HG03060 (cell line): ENCODE measurements around the gene IQUB.
A peak's percentile ranks its signal among the peaks of the same experiment; 100 is the strongest.
"Not testable (repeated sequence)": the region's sequence is repeated elsewhere in the genome, so short reads cannot be mapped to it uniquely, and the experiment has no call there.

Experiments used
- ATAC-seq: cut with Tn5 transposase; IDR thresholded peaks from one replicate; pipeline ENCODE4 v1.9.1; 2021; ENCODE audit warnings: low read depth, moderate number of reproducible peaks; ENCODE audit not compliant: unreplicated experiment

Gene IQUB

DNA sequence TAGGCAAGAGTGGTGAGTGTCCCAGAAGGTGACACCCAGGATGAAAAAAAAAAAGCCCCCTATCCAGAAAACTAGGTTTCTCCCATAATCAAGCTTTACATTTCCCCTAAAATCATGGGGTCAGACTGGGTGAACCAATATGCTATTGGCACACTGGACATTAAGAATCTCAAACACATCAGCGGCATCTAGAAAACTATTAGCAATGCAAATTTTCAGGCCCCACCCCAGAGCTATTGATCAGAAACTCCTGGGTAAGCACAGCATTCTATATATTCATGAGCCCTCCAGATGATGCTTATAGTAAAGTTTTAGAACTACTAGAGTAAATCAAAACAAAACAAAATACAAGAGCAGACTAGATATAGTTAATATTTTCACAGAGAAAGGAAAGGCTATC is 36.4 kb downstream of the IQUB start:
- no peak for ATAC-seq

DNA sequence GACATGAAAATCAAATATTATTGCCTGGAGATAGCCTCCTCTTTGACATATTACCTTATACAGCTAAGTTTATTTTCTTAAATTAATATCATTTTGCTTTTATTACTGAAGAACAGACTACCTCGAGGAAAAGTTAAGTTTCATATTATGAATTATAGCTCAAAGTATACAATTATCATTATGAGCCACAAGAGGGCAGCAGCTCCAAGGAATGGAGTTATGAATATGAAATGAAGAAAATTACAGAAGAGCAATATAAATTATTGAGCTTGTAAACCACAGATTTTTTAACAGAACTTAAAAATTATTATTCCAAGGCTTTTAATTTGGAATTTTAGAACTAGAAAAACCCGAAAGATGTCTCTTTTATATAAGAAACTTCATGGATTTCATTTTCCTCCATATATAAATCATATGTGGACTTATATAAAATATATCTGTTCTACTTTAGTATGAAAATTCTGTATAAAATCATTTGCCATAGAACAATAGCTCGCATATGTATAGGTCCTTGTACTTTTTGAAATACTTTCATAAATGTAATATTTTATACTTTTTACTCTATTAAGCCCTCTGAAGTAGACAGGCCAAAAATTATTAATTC is 40.1 kb downstream of the IQUB start:
- peak; percentile 42 for ATAC-seq

DNA sequence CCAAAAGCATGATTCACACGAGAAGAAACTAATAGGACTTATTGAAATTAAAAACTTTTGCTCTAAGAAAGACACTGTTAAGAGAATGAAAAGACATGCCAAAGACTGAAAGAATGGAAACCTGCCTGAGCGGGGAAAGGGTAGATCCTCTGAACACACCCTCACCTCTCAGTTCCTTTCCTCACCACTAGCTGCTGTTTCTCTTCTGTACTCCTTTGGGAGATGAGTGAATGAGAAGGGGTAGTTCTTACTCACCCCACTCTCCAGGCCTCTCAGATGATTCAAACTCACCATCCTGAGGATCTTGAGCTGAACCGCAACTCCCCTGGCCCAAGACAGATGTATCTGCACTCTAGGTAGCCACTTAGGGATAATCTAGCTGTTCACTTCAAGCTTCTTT is 41.9 kb downstream of the IQUB start:
- peak; percentile 81 for ATAC-seq

DNA sequence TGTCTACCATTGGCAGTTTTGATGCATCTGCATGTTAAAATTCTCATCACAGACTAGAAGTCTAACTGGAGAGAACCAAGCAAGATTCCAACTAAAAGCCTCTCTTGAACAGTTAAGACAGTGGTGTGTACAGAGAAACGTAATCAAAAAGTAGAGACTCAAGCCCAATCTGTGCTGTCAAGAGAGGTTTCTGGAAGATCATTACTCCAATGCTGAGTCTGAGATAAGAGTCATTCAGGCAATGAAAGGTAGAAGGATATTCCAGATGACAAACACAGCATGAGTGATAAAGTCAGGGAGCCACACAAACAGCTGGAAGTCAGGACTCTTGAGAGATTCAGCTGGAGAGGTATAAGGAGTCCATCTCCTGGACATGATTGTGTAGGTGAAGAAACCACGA is 48.7 kb downstream of the IQUB start:
- no peak for ATAC-seq

DNA sequence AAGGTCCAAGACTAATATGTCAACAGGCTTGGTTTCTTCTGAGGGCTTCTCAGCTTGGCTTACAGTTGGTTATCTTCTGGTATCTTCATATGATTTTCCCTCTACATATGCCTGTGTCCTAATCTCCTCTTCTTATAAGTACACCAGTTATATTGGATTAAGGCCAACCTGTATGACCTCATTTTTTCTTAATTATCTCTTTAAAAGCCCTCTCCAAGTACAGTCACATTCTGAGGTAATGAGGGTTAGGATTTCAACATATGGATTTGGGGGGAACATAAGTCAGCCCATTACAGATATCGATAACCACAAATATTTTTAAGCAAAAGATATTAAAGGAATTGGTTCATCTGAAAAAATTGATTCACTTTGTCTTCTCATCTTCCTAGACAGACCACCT is 49.2 kb downstream of the IQUB start:
- no peak for ATAC-seq

DNA sequence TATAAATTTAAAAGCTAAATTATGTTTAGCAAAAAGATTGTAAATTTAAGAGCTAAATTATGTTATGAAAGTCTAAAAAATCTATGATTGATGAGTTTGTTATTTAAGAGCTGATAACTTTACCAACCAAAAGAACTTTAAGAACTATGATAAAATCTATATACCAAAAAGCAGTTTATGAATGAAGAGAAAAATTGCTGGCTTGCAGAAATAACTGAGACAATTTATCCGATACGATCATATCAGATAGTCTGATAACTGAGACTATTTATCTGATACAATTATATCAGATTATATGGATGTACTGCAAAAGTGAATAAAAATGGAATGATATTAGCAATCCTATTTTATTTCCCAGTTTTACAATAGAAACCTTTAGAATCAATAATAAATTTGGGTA is 50.2 kb downstream of the IQUB start:
- ATAC-seq = no peak

DNA sequence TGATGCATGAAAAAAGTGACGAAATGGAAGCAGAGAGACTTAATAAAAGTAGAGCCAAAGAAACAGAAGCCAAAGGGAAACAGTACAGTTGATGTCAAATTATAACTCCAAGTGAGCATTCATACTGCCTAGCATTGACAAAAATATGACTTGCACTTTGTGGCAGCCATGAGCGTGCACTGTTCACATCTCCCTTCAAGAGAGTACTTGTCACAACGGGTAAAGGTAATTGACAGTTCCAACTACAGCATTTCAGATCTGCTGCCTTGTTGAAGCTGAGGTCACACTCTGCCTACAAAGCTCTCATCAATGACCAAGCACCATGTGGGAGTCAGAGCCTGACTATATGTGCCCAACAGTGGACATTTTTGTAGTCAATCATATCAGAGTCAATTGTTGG is 54.3 kb downstream of the IQUB start:
- ATAC-seq = no peak

DNA sequence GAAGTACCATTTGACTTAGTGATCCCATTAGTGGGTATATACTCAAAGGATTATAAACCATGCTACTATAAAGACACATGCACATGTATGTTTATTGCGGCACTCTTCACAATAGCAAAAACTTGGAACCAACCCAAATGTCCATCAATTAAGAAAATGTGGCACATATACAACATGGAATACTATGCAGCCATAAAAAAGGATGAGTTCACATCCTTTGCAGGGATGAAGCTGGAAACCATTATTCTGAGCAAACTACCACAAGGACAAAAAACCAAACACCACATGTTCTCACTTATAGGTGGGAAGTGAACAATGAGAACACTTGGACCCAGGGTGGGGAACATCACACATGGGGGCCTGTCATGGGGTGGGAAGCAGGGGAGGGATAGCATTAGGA is 56.3 kb downstream of the IQUB start:
- not testable (repeated sequence) for ATAC-seq

DNA sequence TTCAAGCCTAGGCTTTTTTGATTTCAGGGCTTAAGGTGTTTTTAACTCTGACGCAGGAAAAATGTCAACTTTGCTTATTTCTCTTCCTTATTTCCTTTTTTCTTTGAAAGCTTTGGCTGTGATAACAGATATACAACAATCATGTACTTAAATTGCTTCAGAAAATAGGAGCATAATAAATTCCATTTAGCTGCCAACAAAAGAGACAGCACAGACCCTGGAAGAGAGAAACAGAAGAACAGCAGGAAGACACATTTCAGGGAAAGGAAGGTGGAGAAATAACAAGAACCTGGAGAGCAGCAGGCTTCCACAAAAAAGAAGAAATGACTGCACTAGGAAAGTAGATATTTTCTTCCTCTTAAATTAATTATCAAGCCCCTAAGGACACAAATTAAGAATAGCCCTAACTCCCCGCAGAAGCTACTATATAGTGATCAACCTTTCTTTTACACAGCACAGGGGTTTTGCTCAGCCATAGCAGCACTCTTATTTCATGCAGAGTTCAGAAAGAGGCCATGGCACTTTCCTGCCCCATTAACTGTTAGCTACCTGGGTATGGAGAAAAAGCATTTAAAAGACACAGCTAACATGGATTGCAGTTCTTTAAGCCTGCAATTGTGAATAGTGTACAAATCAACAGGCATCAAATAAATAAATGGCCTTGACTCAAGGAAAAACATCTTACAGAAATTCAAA is 61.5 kb downstream of the IQUB start:
- no peak for ATAC-seq

DNA sequence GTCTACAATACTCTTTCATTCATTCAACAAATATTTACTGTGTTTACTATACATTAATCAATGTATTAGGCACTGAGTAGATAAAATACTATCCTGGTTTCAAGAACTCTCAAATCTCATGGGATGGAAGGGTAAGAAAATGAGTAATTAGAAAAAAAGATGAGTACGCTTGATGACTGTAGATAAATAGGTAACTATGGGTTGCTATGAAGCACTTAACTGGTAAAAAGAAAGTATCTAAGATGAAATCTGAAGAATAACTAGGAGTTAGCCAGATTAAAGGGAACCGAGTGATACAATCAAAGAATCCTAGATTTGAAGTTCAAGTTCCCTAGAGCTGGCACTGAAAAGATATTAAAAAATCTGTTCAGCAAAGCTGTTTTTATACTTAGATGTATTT is 62.1 kb downstream of the IQUB start:
- ATAC-seq = no peak

DNA sequence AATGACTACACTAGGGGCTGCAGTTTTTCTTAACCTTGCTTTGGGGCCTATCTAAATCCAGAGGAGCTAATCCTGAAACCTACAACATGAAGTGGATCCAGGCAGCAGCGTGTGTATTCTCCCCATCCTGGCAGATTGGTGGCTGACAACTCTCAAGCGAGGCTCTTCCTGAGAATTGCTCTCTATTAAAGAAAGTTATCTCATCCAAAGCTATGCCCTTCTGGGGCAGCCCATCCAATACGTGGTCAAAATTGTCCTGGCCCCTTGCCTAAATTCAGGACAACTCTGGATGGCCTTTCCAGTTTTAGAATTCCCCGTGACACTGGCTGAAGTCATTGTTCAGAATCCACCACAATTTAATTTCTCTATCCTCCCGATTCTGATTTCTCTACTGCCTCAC is 66.1 kb downstream of the IQUB start:
- ATAC-seq = no peak

DNA sequence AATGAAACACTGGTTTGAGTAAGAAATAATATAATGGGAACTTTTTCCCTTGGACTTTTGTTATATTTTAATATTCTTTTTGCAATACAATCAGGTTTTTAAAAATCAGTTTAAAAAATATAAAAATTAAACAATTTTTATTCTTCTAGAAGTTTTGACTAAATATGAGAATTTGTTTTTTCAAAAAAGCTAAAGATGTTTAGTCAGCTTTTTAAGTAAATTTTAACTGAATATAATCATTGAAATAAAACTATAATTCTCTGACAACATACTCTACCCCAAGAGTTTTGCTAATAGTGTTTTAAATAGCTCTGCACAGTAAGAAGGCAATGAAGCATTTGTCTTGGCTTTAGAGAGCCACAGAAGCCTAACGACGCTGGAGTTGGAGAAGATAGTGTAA is 70.5 kb downstream of the IQUB start:
- no peak for ATAC-seq

DNA sequence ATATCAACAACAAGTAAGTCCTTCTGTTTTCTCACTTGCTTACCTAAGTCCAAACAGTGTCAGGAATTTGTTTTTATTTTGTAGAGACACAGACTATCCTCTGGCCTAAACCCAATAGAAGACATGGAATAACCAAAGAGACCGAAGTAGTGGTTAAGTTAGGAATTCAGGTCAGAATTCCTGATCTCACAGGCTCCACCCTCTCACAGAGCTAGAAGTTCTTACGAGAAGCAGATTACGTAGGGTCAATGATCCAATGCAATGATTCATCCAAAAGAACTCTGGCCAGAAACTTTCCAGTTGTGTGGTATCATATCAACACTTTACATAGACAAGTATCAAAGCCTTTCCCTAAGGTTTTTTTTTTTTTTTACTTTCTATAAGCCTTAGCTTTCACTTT is 73.8 kb downstream of the IQUB start:
- no peak for ATAC-seq

DNA sequence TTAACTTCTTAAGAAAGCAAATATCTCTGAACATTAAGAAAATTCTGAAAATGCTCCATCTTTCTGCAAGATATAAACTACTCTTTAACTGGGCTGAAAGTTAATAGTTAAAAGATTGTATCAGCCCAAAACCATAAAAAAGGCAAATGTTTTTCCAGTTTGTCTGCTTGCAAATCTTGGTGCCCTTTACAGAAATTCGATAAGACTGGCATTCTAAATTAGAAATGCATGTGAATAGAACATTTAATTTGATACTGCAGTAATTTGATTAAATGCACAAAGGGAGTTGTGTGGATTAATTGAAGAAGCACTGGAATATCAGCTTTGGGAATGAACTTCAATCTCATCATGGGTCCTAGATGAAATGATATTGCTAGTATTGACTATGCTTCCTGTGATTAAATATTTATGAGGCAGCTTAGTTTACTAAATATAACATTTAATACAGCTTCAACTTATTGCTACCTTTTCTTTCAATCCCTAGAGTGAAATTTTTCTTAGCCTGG is 78.4 kb downstream of the IQUB start:
- no peak for ATAC-seq

DNA sequence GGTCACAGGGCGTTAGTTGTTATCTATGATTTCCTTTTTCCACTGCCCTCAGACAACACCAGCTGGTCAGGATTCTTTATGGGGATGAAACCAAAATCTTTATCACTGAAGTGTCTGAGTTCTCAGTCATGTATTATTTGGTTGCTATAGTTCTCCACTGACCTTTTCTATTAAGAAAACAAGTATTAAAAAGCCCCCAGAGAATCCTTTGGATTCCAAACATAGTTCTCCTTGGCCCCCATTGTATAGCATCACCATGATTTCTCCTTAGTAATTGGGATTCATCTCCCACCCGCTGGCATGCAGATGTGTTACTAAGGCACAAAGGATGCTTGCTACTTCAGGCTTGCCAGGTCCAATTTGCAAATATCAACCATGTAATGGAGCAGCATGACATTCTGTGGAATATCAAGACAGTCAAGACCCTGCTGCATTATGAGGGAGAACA is 94.3 kb downstream of the IQUB start:
- no peak for ATAC-seq

DNA sequence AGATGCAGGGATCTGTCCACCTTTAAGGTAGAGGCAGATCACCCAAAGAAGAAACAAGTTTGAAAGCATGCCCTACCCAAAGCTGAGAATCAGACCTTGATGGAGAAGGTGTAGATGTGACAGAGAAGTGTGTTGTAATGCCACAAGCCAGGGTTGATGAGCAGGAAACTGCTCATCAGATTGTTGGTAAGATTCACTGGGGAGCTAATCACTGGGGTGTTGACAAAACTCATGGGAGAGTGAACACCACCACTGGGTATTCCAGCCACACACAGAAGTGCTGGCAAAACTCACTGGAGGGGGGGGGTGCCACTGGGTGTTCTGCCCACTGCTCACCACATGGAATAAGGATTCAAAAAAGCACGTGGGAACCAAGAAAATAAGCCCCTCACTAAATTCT is 95.2 kb downstream of the IQUB start:
- ATAC-seq = no peak

DNA sequence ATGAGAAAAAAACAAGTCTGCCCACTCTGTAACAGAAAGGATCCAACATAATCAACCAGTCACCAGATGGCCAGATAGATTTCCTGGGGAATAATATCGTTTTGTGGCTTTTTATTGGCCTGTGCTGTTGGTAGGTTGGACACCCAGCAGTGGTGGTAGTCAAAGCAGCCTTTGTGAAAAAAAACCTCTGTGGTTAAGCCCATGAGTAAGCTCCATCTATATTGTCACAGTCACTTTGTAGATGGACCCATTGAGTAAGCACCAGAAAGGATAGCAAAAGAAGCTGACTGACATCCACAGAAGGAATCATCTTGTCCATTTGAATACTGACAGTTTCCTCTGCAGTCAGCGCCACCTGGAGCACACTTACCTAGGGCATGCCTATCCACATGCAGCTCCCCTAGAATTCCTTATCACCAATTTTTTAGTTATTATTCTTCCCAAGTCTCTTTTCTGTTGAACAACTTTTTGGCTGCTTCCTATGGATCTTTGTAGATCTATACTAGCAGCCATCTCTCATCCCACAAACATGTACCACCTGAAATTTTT is 96.9 kb downstream of the IQUB start:
- ATAC-seq = no peak

DNA sequence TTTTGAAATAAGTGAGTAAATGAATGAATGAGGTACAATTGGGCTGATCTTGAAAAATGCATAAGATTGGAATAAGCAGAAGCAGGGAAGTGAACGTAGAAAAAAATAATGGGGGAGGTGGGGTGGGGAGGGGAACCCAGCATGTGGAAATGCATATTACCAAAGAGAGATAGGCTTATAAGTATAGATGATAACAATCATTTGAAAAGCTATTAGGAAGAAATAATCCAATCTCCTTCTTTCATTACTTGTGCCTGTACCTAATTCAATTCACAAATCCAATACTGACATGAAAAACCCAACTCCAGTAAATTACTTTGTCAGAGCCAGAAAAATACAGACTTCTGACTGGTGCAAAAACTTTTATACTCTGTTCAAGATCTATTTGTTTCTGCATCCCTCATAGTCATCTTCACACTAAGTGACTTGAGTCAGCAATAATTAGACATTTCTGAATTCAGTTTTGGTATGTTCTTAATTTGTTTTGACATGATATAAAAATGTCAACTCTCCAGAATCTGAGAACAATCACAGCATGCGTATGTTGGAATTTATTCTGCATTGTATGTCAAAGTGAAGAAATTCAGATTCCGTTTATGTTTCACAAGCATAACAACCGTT is 99.2 kb downstream of the IQUB start:
- ATAC-seq = no peak

DNA sequence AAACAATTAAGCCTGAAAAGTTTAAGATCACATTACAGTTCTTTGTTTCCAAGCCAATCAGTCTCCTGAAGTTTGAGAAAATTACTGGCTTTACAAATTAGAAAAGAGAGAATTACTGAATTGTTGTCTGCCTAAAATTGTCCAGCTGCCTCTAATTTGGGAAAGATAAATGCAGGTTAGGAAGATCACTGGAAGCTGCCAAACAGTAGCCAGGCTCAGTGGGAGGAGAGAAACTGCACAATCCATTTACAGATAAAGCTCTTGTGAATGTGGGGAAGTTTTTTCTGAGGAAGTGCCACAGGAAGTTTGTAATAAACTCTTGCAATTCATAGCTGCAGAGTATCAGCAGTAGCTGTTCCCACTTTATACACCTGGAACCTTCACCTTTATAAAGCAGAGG is 100.7 kb downstream of the IQUB start:
- no peak for ATAC-seq

DNA sequence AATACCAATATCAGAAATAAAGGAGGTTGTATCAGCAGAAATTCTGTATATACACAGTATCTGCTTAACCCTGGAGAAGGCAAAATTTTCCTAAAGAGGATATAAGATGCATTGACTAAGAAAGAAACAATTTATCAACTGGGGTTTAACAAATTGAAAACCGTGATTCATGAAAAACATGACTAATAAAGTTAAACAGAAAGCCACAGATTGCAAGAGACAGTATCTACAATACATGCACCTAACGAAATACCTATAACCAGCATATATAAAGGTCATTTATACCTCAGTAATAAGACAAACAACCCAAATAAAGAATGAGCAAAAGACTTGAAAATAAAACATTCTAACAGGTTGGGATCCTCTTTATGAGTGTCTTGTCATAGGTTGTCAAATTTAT is 101.8 kb downstream of the IQUB start:
- ATAC-seq = no peak

DNA sequence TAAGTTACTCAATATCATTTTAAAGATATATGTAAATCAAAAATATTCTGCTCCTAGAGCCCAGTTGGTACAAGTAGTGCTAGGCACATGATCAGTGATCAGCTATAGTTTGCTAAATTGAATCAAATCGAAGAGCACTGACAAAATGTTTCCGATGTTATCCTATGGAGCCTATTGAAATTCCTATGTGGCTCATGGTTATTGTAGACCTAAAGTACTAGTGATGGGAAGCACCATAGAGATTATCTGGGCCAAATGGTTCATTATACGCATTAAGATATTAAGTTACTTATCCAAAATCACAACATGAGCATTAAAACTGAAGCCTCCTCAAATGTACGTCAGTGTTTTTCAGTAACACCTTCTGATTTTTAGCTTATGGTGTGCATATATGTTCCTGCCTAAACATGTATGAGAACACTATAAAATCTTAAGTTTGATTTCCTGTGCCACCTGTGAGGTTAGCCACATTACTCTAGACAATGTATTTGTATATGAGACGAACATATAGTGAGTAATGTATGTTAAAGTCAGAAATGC is 103.2 kb downstream of the IQUB start:
- ATAC-seq = no peak
